Peyer's patch (tissue), 4 donors: Measurements from ENCODE around the gene TMEM52B.

ENCODE experiments used
- CTCF ChIP-seq, 6 experiments: fragments of 450-650 bp in 4 of 6; fragments of 200-600 bp in 2 of 6; sonication (generic) in 1 of 6; IDR thresholded peaks; one replicate each; pipeline ENCODE4 v1.5.1; 2017 to 2019; ENCODE audit warnings: antibody characterized with exemption in 6 of 6, mild to moderate bottlenecking in 3 of 6, moderate library complexity in 1 of 6
- POLR2A ChIP-seq, 2 donors: fragments of 450-650 bp; IDR thresholded peaks; one replicate each; pipeline ENCODE4 v1.5.1; 2017; ENCODE audit warnings: antibody characterized with exemption in 2 of 2, mild to moderate bottlenecking in 2 of 2, moderate library complexity in 2 of 2

GRCh38 chr12:10160617-10161385 is 18.0 kb upstream of the TMEM52B start:
- TF ChIP-seq CTCF (IDR thresholded peaks at IDR 0.05): no peak
- TF ChIP-seq POLR2A (IDR thresholded peaks at IDR 0.05): no peak
